HG03558 (cell line): Measurements from ENCODE around the gene RBFOX1.

Experiments
- ATAC-seq: cut with Tn5 transposase; IDR thresholded peaks from one replicate; pipeline ENCODE4 v1.9.1; 2021; ENCODE audit warnings: moderate number of reproducible peaks; ENCODE audit not compliant: unreplicated experiment; ENCODE audit errors: extremely low read depth

RBFOX1 gene

GRCh38 chr16:7333180-7333725 is 608 bp downstream of the RBFOX1 start:
- no peak for ATAC-seq

GRCh38 chr16:7334801-7335560 is 2.3 kb downstream of the RBFOX1 start:
- no peak for ATAC-seq

- ATAC-seq, result no peak
These were observed 3.5 kb downstream of the RBFOX1 start for GRCh38 chr16:7335991-7336634.

GRCh38 chr16:7336742-7337141 is 4.1 kb downstream of the RBFOX1 start:
- ATAC-seq, result no peak

- no peak for ATAC-seq
These were observed 6.2 kb downstream of the RBFOX1 start for GRCh38 chr16:7338826-7339225.

- no peak for ATAC-seq
These were observed 7.1 kb downstream of the RBFOX1 start for GRCh38 chr16:7339700-7340099.

GRCh38 chr16:7340938-7341337 is 8.3 kb downstream of the RBFOX1 start:
- ATAC-seq, result no peak

GRCh38 chr16:7342598-7342997 is 10.0 kb downstream of the RBFOX1 start:
- no peak for ATAC-seq

- no peak for ATAC-seq
These were observed 10.6 kb downstream of the RBFOX1 start for GRCh38 chr16:7343243-7343642.

- ATAC-seq, result no peak
These were observed 12.5 kb downstream of the RBFOX1 start for GRCh38 chr16:7344830-7345780.

GRCh38 chr16:7350806-7351205 is 18.2 kb downstream of the RBFOX1 start:
- no peak for ATAC-seq

- no peak for ATAC-seq
These were observed 19.2 kb downstream of the RBFOX1 start for GRCh38 chr16:7351610-7352510.

- no peak for ATAC-seq
These were observed 23.1 kb downstream of the RBFOX1 start for GRCh38 chr16:7355758-7356157.

- ATAC-seq, result no peak
These were observed 28.9 kb downstream of the RBFOX1 start for GRCh38 chr16:7361416-7362129.

GRCh38 chr16:7362231-7362630 is 29.6 kb downstream of the RBFOX1 start:
- ATAC-seq, result no peak

- ATAC-seq, result no peak
These were observed 31.1 kb downstream of the RBFOX1 start for GRCh38 chr16:7363422-7364417.

- no peak for ATAC-seq
These were observed 33.4 kb downstream of the RBFOX1 start for GRCh38 chr16:7366041-7366440.
